ENCODE results near the gene PIGV.
A peak's percentile ranks its signal among the peaks of the same experiment; 100 is the strongest.

Gene PIGV

GRCh38 chr1:26787706-26788514 lies at the start of gene PIGV:
PIGV (plus strand) TSS chr1:26787950; CDS start chr1:26790816, 2,866 bp downstream.
- no peaks in the 10 kb centered on the region; the same call in 1 of the 2 replicates for H3K36me3 ChIP-seq (ENCODE audit: insufficient read depth, low read length)
- peaks cover 15% of the 10 kb centered on the region for H3K4me1 ChIP-seq (ENCODE audit: insufficient read depth, low read length)
- H3K9me3 ChIP-seq (ENCODE audit: control insufficient read depth, insufficient read depth, low read length): no peaks in the 10 kb centered on the region
- peak within 1 kb of the TSS; percentile 89 for H3K9ac ChIP-seq (ENCODE audit: low read depth, low read length)

GRCh38 chr1:26739329-26739914 lies 48.3 kb upstream of the PIGV start:
- H3K36me3 ChIP-seq (ENCODE audit: insufficient read depth, low read length): peaks cover 17% of the 10 kb centered on the region
- no peak overlapping the region for H3K9ac ChIP-seq (ENCODE audit: low read depth, low read length)
- H3K4me1 ChIP-seq (ENCODE audit: insufficient read depth, low read length): peaks cover 6% of the 10 kb centered on the region; the same call in 1 of the 2 replicates
- H3K9me3 ChIP-seq (ENCODE audit: control insufficient read depth, insufficient read depth, low read length): no peaks in the 10 kb centered on the region

- Histone ChIP-seq H3K36me3 (ENCODE audit: insufficient read depth, low read length) (peaks cover 14% of the 10 kb centered on the region), H3K9me3 (ENCODE audit: control insufficient read depth, insufficient read depth, low read length) (no peaks in the 10 kb centered on the region), H3K4me1 (ENCODE audit: insufficient read depth, low read length) (peaks cover 9% of the 10 kb centered on the region; the same call in 1 of the 2 replicates), H3K9ac (ENCODE audit: low read depth, low read length) (no peak overlapping the region)
Observed at GRCh38 chr1:26740023-26740634, 47.6 kb upstream of the PIGV start.

GRCh38 chr1:26740952-26741351 lies 46.8 kb upstream of the PIGV start:
- Histone ChIP-seq H3K9me3 (ENCODE audit: control insufficient read depth, insufficient read depth, low read length) (no peaks in the 10 kb centered on the region), H3K4me1 (ENCODE audit: insufficient read depth, low read length) (peaks cover 9% of the 10 kb centered on the region; the same call in 1 of the 2 replicates), H3K9ac (ENCODE audit: low read depth, low read length) (no peak overlapping the region), H3K36me3 (ENCODE audit: insufficient read depth, low read length) (peaks cover 11% of the 10 kb centered on the region)

- Histone ChIP-seq H3K36me3 (ENCODE audit: insufficient read depth, low read length) (peaks cover 13% of the 10 kb centered on the region), H3K9ac (ENCODE audit: low read depth, low read length) (no peak overlapping the region), H3K4me1 (ENCODE audit: insufficient read depth, low read length) (peaks cover 9% of the 10 kb centered on the region; the same call in 1 of the 2 replicates), H3K9me3 (ENCODE audit: control insufficient read depth, insufficient read depth, low read length) (no peaks in the 10 kb centered on the region)
Observed at GRCh38 chr1:26743426-26744059, 44.2 kb upstream of the PIGV start.

- Histone ChIP-seq H3K9ac (ENCODE audit: low read depth, low read length) (no peak overlapping the region), H3K9me3 (ENCODE audit: control insufficient read depth, insufficient read depth, low read length) (no peaks in the 10 kb centered on the region), H3K36me3 (ENCODE audit: insufficient read depth, low read length) (peaks cover 13% of the 10 kb centered on the region), H3K4me1 (ENCODE audit: insufficient read depth, low read length) (peaks cover 9% of the 10 kb centered on the region; the same call in 1 of the 2 replicates)
Observed at GRCh38 chr1:26744075-26744959, 43.4 kb upstream of the PIGV start.

GRCh38 chr1:26745191-26745590 lies 42.6 kb upstream of the PIGV start:
- Histone ChIP-seq H3K36me3 (ENCODE audit: insufficient read depth, low read length) (peaks cover 10% of the 10 kb centered on the region), H3K9ac (ENCODE audit: low read depth, low read length) (no peak overlapping the region), H3K9me3 (ENCODE audit: control insufficient read depth, insufficient read depth, low read length) (no peaks in the 10 kb centered on the region), H3K4me1 (ENCODE audit: insufficient read depth, low read length) (peaks cover 9% of the 10 kb centered on the region; the same call in 1 of the 2 replicates)

- H3K9ac ChIP-seq (ENCODE audit: low read depth, low read length): no peak overlapping the region
- no peaks in the 10 kb centered on the region for H3K9me3 ChIP-seq (ENCODE audit: control insufficient read depth, insufficient read depth, low read length)
- H3K4me1 ChIP-seq (ENCODE audit: insufficient read depth, low read length): peaks cover 9% of the 10 kb centered on the region; the same call in 1 of the 2 replicates
- H3K36me3 ChIP-seq (ENCODE audit: insufficient read depth, low read length): peaks cover 10% of the 10 kb centered on the region
Observed at GRCh38 chr1:26747048-26747447, 40.7 kb upstream of the PIGV start.

GRCh38 chr1:26748351-26748750 lies 39.4 kb upstream of the PIGV start:
- peaks cover 9% of the 10 kb centered on the region; the same call in 1 of the 2 replicates for H3K4me1 ChIP-seq (ENCODE audit: insufficient read depth, low read length)
- peaks cover 7% of the 10 kb centered on the region for H3K36me3 ChIP-seq (ENCODE audit: insufficient read depth, low read length)
- H3K9me3 ChIP-seq (ENCODE audit: control insufficient read depth, insufficient read depth, low read length): no peaks in the 10 kb centered on the region
- H3K9ac ChIP-seq (ENCODE audit: low read depth, low read length): no peak overlapping the region

- Histone ChIP-seq H3K9ac (ENCODE audit: low read depth, low read length) (no peak overlapping the region), H3K4me1 (ENCODE audit: insufficient read depth, low read length) (peaks cover 3% of the 10 kb centered on the region; the same call in 1 of the 2 replicates), H3K36me3 (ENCODE audit: insufficient read depth, low read length) (peaks cover 6% of the 10 kb centered on the region), H3K9me3 (ENCODE audit: control insufficient read depth, insufficient read depth, low read length) (no peaks in the 10 kb centered on the region)
Observed at GRCh38 chr1:26749458-26749857, 38.3 kb upstream of the PIGV start.

GRCh38 chr1:26750428-26750827 lies 37.3 kb upstream of the PIGV start:
- peaks cover 6% of the 10 kb centered on the region for H3K36me3 ChIP-seq (ENCODE audit: insufficient read depth, low read length)
- no peak overlapping the region for H3K9ac ChIP-seq (ENCODE audit: low read depth, low read length)
- no peaks in the 10 kb centered on the region for H3K9me3 ChIP-seq (ENCODE audit: control insufficient read depth, insufficient read depth, low read length)
- H3K4me1 ChIP-seq (ENCODE audit: insufficient read depth, low read length): no peaks in the 10 kb centered on the region

GRCh38 chr1:26752519-26752918 lies 35.2 kb upstream of the PIGV start:
- Histone ChIP-seq H3K4me1 (ENCODE audit: insufficient read depth, low read length) (no peaks in the 10 kb centered on the region), H3K9me3 (ENCODE audit: control insufficient read depth, insufficient read depth, low read length) (no peaks in the 10 kb centered on the region), H3K9ac (ENCODE audit: low read depth, low read length) (no peak overlapping the region), H3K36me3 (ENCODE audit: insufficient read depth, low read length) (peaks cover 5% of the 10 kb centered on the region; the same call in 1 of the 2 replicates)

GRCh38 chr1:26754086-26754874 lies 33.5 kb upstream of the PIGV start:
- Histone ChIP-seq H3K4me1 (ENCODE audit: insufficient read depth, low read length) (no peaks in the 10 kb centered on the region), H3K9ac (ENCODE audit: low read depth, low read length) (no peak overlapping the region), H3K36me3 (ENCODE audit: insufficient read depth, low read length) (peaks cover 7% of the 10 kb centered on the region), H3K9me3 (ENCODE audit: control insufficient read depth, insufficient read depth, low read length) (no peaks in the 10 kb centered on the region)

Measured in ES-I3 (cell line).